GM10266 (cell line): Measurements from ENCODE around the gene STUB1.

Experiments used
- DNase-seq: peaks from one replicate; pipeline ENCODE4 v3.0.0; 2012; ENCODE audit errors: extremely low spot score
- CTCF ChIP-seq: IDR thresholded peaks from 2 replicates; pipeline ENCODE4 v1.5.1; 2012; ENCODE audit warnings: mild to moderate bottlenecking, low read depth; ENCODE audit not compliant: control insufficient read depth, insufficient read depth; ENCODE audit errors: missing control alignments

The STUB1 gene

GRCh38 chr16:725463-726187 lies 45.4 kb downstream of the STUB1 start:
- no peak for TF ChIP-seq CTCF
- DNase-seq = no peak

GRCh38 chr16:726188-726437 lies 45.9 kb downstream of the STUB1 start:
- no peak for TF ChIP-seq CTCF
- DNase-seq = no peak

GRCh38 chr16:726438-727290 lies 46.5 kb downstream of the STUB1 start, which contains the start of the genes CCDC78 and HAGHL:
CCDC78 (minus strand) TSS chr16:726443; CDS start chr16:726367, 76 bp downstream.
HAGHL (plus strand) TSS chr16:727106; CDS start chr16:727510, 404 bp downstream.
- TF ChIP-seq CTCF = no peak
- DNase-seq = peak; percentile 92

- DNase-seq = peak; percentile 78
- no peak for TF ChIP-seq CTCF
These were observed 47.2 kb downstream of the STUB1 start for GRCh38 chr16:727291-727977.

GRCh38 chr16:728131-728889 lies 48.1 kb downstream of the STUB1 start:
- DNase-seq = peak; percentile 93
- no peak for TF ChIP-seq CTCF

GRCh38 chr16:728890-729744 lies 48.9 kb downstream of the STUB1 start:
- no peak for TF ChIP-seq CTCF
- DNase-seq = no peak
